Astrocyte (in vitro differentiated cells and primary cell): ENCODE results near the gene DAPP1. TPM values are rescaled to one million over a fixed set of nuclear protein-coding genes. Genes with fewer than 3 reads are reported as not detected.

Experiments
- DNase-seq: peaks from one replicate; pipeline ENCODE4 v3.0.0-alpha.2; 2010; ENCODE audit warnings: low read depth
- FAIRE-seq: peaks from 2 replicates; lab custom pipeline; 2011; peaks lifted over from hg19 to GRCh38; lab: Jason Lieb, UNC
- H2AFZ ChIP-seq: 2 replicates; pipeline ENCODE4 v1.6.0; 2012; ENCODE audit warnings: low read depth, low read length, inconsistent platforms
- H3K27ac ChIP-seq: 2 replicates; pipeline ENCODE4 v1.5.1; 2011; ENCODE audit warnings: low read depth, low read length, inconsistent platforms
- H3K27me3 ChIP-seq: 2 replicates; pipeline ENCODE4 v1.6.0; 2011; ENCODE audit warnings: low read length, inconsistent platforms; ENCODE audit not compliant: insufficient read depth
- H3K36me3 ChIP-seq: 2 replicates; pipeline ENCODE4 v1.5.1; 2011; ENCODE audit warnings: low read length, inconsistent platforms; ENCODE audit not compliant: insufficient read depth
- H3K4me1 ChIP-seq: 2 replicates; pipeline ENCODE4 v1.5.1; 2011; ENCODE audit warnings: low read length, inconsistent platforms; ENCODE audit not compliant: insufficient read depth
- H3K4me2 ChIP-seq: 2 replicates; pipeline ENCODE4 v1.6.0; 2012; ENCODE audit warnings: low read length, inconsistent platforms
- H3K4me3 ChIP-seq: 2 replicates; pipeline ENCODE4 v1.5.1; 2011; ENCODE audit warnings: low read depth, mild to moderate bottlenecking, low read length, inconsistent platforms; ENCODE audit not compliant: insufficient read depth
- H3K79me2 ChIP-seq: 2 replicates; pipeline ENCODE4 v1.6.0; 2012; ENCODE audit warnings: mild to moderate bottlenecking, low read length, inconsistent platforms; ENCODE audit not compliant: insufficient read depth
- H3K9ac ChIP-seq: 2 replicates; pipeline ENCODE4 v1.6.0; 2012; ENCODE audit warnings: mild to moderate bottlenecking, low read length, inconsistent platforms
- H3K9me3 ChIP-seq: 2 replicates; pipeline ENCODE4 v1.5.1; 2012; ENCODE audit warnings: low read depth, mild to moderate bottlenecking, low read length, inconsistent platforms; ENCODE audit not compliant: insufficient read depth
- H4K20me1 ChIP-seq: 2 replicates; pipeline ENCODE4 v1.6.0; 2012; ENCODE audit warnings: low read length, inconsistent platforms; ENCODE audit not compliant: insufficient read depth
- H3K27ac Mint-ChIP-seq: one replicate; pipeline ENCODE4 v1.8.0; 2021; ENCODE audit warnings: mild to moderate bottlenecking, mixed read lengths; ENCODE audit not compliant: unreplicated experiment
- H3K27me3 Mint-ChIP-seq: one replicate; pipeline ENCODE4 v1.8.0; 2021; ENCODE audit warnings: low read depth, mixed read lengths; ENCODE audit not compliant: unreplicated experiment
- H3K36me3 Mint-ChIP-seq: one replicate; pipeline ENCODE4 v1.8.0; 2021; ENCODE audit warnings: low read depth, mixed read lengths; ENCODE audit not compliant: unreplicated experiment
- H3K4me1 Mint-ChIP-seq: one replicate; pipeline ENCODE4 v1.8.0; 2021; ENCODE audit warnings: low read depth, mixed read lengths; ENCODE audit not compliant: unreplicated experiment
- H3K4me3 Mint-ChIP-seq: one replicate; pipeline ENCODE4 v1.8.0; 2021; ENCODE audit warnings: mild to moderate bottlenecking, moderate library complexity, mixed read lengths; ENCODE audit not compliant: unreplicated experiment
- H3K9me3 Mint-ChIP-seq: one replicate; pipeline ENCODE4 v1.8.0; 2021; ENCODE audit warnings: mild to moderate bottlenecking, mixed read lengths; ENCODE audit not compliant: unreplicated experiment
- EZH2 ChIP-seq: IDR thresholded peaks from 2 replicates; pipeline ENCODE4 v1.6.1; 2012; ENCODE audit warnings: mild to moderate bottlenecking, low read length, inconsistent platforms; ENCODE audit not compliant: insufficient read depth
- total RNA-seq: library from RNA; stranded (reverse); gene quantifications from 2 replicates; pipeline ENCODE4 v1.2.1, GENCODE V29; 2021
- TF ChIP-seq, protein P1 (sequence below): IDR thresholded peaks from 2 replicates; pipeline ENCODE4 v1.5.1; 2011; ENCODE audit warnings: low read depth, mild to moderate bottlenecking, inconsistent platforms, low read length, moderate library complexity; ENCODE audit not compliant: insufficient read depth

The DAPP1 gene
- total RNA-seq, 1 donor from 2014 or later = 0.59 TPM

GRCh38 chr4:99784842-99785241, 31.8 kb upstream of the DAPP1 start:
- Histone ChIP-seq H3K4me3 (no peak overlapping the region), H3K9me3 (no peaks in the 10 kb centered on the region), H3K79me2 (no peaks in the 10 kb centered on the region), H3K36me3 (no peaks in the 10 kb centered on the region), H3K27me3 (no peaks in the 10 kb centered on the region), H3K4me2 (no peak overlapping the region), H4K20me1 (no peaks in the 10 kb centered on the region), H3K27ac (no peak overlapping the region), H3K9ac (no peak overlapping the region), H2AFZ (no peak overlapping the region), H3K4me1 (no peaks in the 10 kb centered on the region)
- Mint-ChIP-seq H3K36me3 (no peaks in the 10 kb centered on the region), H3K4me1 (no peaks in the 10 kb centered on the region), H3K4me3 (no peak overlapping the region), H3K27ac (no peak overlapping the region), H3K27me3 (no peaks in the 10 kb centered on the region), H3K9me3 (no peaks in the 10 kb centered on the region)
- TF ChIP-seq EZH2 = no peak
- TF ChIP-seq, protein P1, sequence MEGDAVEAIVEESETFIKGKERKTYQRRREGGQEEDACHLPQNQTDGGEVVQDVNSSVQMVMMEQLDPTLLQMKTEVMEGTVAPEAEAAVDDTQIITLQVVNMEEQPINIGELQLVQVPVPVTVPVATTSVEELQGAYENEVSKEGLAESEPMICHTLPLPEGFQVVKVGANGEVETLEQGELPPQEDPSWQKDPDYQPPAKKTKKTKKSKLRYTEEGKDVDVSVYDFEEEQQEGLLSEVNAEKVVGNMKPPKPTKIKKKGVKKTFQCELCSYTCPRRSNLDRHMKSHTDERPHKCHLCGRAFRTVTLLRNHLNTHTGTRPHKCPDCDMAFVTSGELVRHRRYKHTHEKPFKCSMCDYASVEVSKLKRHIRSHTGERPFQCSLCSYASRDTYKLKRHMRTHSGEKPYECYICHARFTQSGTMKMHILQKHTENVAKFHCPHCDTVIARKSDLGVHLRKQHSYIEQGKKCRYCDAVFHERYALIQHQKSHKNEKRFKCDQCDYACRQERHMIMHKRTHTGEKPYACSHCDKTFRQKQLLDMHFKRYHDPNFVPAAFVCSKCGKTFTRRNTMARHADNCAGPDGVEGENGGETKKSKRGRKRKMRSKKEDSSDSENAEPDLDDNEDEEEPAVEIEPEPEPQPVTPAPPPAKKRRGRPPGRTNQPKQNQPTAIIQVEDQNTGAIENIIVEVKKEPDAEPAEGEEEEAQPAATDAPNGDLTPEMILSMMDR = no peak
- DNase-seq = no peak
- no peak for FAIRE-seq

GRCh38 chr4:99790796-99791617, 25.6 kb upstream of the DAPP1 start:
- TF ChIP-seq, protein P1 = no peak
- no peak for TF ChIP-seq EZH2
- no peaks in the 10 kb centered on the region for H3K79me2 ChIP-seq
- FAIRE-seq (no peak), DNase-seq (peak; percentile 62)
- no peaks in the 10 kb centered on the region for H3K4me1 ChIP-seq
- H3K36me3 Mint-ChIP-seq = no peaks in the 10 kb centered on the region
- no peak overlapping the region for H3K27ac Mint-ChIP-seq
- no peaks in the 10 kb centered on the region for H3K27me3 Mint-ChIP-seq
- no peak overlapping the region for H3K9ac ChIP-seq
- H3K36me3 ChIP-seq = no peaks in the 10 kb centered on the region
- H3K4me1 Mint-ChIP-seq = no peaks in the 10 kb centered on the region
- H2AFZ ChIP-seq = no peak overlapping the region
- peaks cover 2% of the 10 kb centered on the region for H3K9me3 Mint-ChIP-seq
- H3K27me3 ChIP-seq = no peaks in the 10 kb centered on the region
- no peak overlapping the region for H3K4me3 ChIP-seq
- no peaks in the 10 kb centered on the region for H3K9me3 ChIP-seq
- no peak overlapping the region for H3K27ac ChIP-seq
- H3K4me2 ChIP-seq = no peak overlapping the region
- no peak overlapping the region for H3K4me3 Mint-ChIP-seq
- no peaks in the 10 kb centered on the region for H4K20me1 ChIP-seq

DNA sequence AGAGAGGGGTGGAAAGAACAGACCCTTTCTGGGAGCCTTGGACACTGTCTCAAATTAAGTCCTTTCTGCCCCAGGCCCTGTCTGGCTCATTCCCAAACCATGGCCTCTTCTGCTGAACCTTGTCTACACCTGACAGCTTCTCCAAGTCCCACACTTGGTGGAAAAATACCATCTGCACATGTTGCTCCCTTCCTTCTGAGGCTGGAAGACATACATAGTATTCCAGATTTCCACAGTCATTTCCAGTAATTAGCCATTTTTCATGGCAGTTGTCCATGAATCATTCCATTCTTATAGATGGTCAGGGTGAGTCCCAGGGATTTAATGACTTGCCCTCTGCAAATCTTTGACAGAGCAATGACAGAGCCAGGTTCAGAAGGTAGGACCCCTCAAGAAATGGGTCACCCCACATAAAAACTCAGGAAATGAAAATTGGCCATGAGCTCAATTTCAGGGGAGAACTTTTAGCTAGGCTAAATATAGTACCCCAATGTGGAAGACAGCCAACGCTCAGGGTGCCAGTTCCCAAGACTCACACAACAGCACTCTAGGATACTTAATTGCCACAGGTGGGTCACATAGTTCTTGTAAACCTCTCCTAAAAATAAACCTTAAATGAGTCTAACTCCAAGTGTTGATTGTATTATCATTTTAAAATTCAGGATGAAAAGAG, 16.2 kb upstream of the DAPP1 start:
- Histone ChIP-seq H4K20me1 (no peaks in the 10 kb centered on the region), H3K27me3 (no peaks in the 10 kb centered on the region), H3K4me1 (no peaks in the 10 kb centered on the region), H3K9me3 (no peaks in the 10 kb centered on the region), H3K79me2 (no peaks in the 10 kb centered on the region), H3K4me3 (no peak overlapping the region), H3K4me2 (no peak overlapping the region), H3K36me3 (no peaks in the 10 kb centered on the region), H3K9ac (no peak overlapping the region), H2AFZ (no peak overlapping the region), H3K27ac (no peak overlapping the region)
- H3K36me3 Mint-ChIP-seq = no peaks in the 10 kb centered on the region
- DNase-seq (no peak), FAIRE-seq (no peak)
- TF ChIP-seq EZH2 = no peak
- TF ChIP-seq, protein P1 = no peak
- H3K9me3 Mint-ChIP-seq = no peaks in the 10 kb centered on the region
- no peaks in the 10 kb centered on the region for H3K4me1 Mint-ChIP-seq
- H3K4me3 Mint-ChIP-seq = no peak overlapping the region
- no peak overlapping the region for H3K27ac Mint-ChIP-seq
- H3K27me3 Mint-ChIP-seq = peaks cover 2% of the 10 kb centered on the region
